ENCODE data around the gene RYR2. TPM values are rescaled to one million over a fixed set of nuclear protein-coding genes. Genes with fewer than 3 reads are reported as not detected.

Gene RYR2
- total RNA-seq, 1 experiment from 2014 or later: 3.4 TPM

DNA sequence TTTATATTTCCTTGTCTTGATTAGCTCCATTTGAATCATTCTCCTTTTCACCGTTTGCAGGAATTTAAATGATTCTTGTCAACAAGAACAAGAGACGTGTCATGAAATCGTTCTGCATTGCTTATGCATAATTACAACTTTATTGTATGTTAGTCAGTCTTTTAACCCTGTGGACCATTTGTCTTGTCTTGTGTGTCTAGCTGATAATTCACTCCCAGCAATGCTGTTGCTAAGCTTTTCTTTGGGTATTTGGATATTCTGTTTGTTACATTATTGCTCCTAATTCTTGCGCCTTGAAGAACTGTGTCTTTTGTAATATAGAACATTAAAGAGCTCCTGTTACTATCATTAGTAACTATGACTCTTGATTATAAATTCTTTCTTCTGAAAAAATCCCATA lies 311.9 kb downstream of the RYR2 start:
- no CpG with 5 or more reads among the region's 4 CpGs for whole genome bisulfite sequencing (ENCODE audit: extremely low coverage, insufficient read length, low lambda C conversion rate)
- no peaks in the 10 kb centered on the region for H3K79me1 ChIP-seq (ENCODE audit: insufficient read depth, low read depth, low read length, poor library complexity, severe bottlenecking)
- no peak overlapping the region for H3K27ac ChIP-seq (ENCODE audit: insufficient read length, low read depth, low read length)

More for the DNA sequence above, 311.9 kb downstream of the RYR2 start:
- no peak overlapping the region for H2AFZ ChIP-seq (ENCODE audit: low read length)
- no peak overlapping the region for H3K14ac ChIP-seq (ENCODE audit: insufficient read depth, low read length)
- Mint-ChIP-seq H3K27ac (no peak overlapping the region), H3K4me1 (no peaks in the 10 kb centered on the region), H3K4me3 (no peak overlapping the region), H3K27me3 (ENCODE audit: low read depth) (no peaks in the 10 kb centered on the region), H3K36me3 (ENCODE audit: insufficient read depth in 1 of 3, low read depth in 3 of 3) (no peaks in the 10 kb centered on the region), H3K9me3 (no peaks in the 10 kb centered on the region)
- H4K8ac ChIP-seq (replicated peaks; ENCODE audit: insufficient read length, low read depth, low read length): no peak overlapping the region
- no peak overlapping the region for H3K4me2 ChIP-seq (ENCODE audit: insufficient read depth, insufficient read length, low read length)
- H2BK12ac ChIP-seq (ENCODE audit: insufficient read length, low read depth, low read length): no peak overlapping the region
- no peak overlapping the region for H3T11ph ChIP-seq (ENCODE audit: low read length)
- no peak for DNase-seq
- H3K79me2 ChIP-seq (ENCODE audit: insufficient read depth, low read length): no peaks in the 10 kb centered on the region
- H3K23me2 ChIP-seq (ENCODE audit: insufficient read length, low read depth, low read length, poor library complexity, severe bottlenecking): no peaks in the 10 kb centered on the region
- no peak overlapping the region for H3K4ac ChIP-seq (ENCODE audit: low read depth, low read length)
- no peak overlapping the region for H4K91ac ChIP-seq (ENCODE audit: insufficient read length, low read depth, low read length)
- H2BK20ac ChIP-seq (ENCODE audit: low read depth, low read length, poor library complexity, severe bottlenecking): no peak overlapping the region
- H3K23ac ChIP-seq (ENCODE audit: insufficient read length, low read depth, low read length): no peak overlapping the region
- H4K20me1 ChIP-seq (ENCODE audit: control insufficient read depth, insufficient read depth, insufficient read length): no peaks in the 10 kb centered on the region
- no peak overlapping the region for H2BK120ac ChIP-seq (ENCODE audit: low read depth, low read length, poor library complexity, severe bottlenecking)
- H2BK15ac ChIP-seq (ENCODE audit: low read depth, low read length): no peak overlapping the region
- no peak overlapping the region for H3K18ac ChIP-seq (ENCODE audit: insufficient read length, low read depth, low read length)
- H2AK5ac ChIP-seq (ENCODE audit: insufficient read length, low read length): no peak overlapping the region
- no peaks in the 10 kb centered on the region for H3K27me3 ChIP-seq (ENCODE audit: insufficient read depth, low read length)
- no peak overlapping the region for H2BK5ac ChIP-seq (ENCODE audit: insufficient read length, low read length)
- H3K56ac ChIP-seq (ENCODE audit: insufficient read length, low read depth, low read length): no peak overlapping the region
- H3K4me1 ChIP-seq (ENCODE audit: insufficient read depth, low read length): no peaks in the 10 kb centered on the region
- no peak overlapping the region for H3K9ac ChIP-seq (ENCODE audit: extremely low read depth, insufficient read length, low read length)
- no peak overlapping the region for H4K5ac ChIP-seq (ENCODE audit: insufficient read length, low read depth, low read length)
- H3K9me3 ChIP-seq (ENCODE audit: control insufficient read depth, low read depth, low read length): no peaks in the 10 kb centered on the region
- TF ChIP-seq CTCF (conservative IDR thresholded peaks at IDR 0.05): no peak
